K562 (cell line): ENCODE measurements around the gene ZIC2. TPM values are rescaled to one million over a fixed set of nuclear protein-coding genes. Genes with fewer than 3 reads are reported as not detected.

Experiments
- CCAR2 ChIP-seq: fragments of 200-400 bp; formaldehyde crosslinking; IDR thresholded peaks from 2 replicates; pipeline ENCODE4 v1.6.1; 2017; ENCODE audit warnings: mild to moderate bottlenecking, low read depth, low read length
- KHSRP ChIP-seq: fragments of 450-650 bp; IDR thresholded peaks from 2 replicates; pipeline ENCODE4 v1.6.1; 2017
- KLF1 ChIP-seq: fragments of 450-650 bp; IDR thresholded peaks from 2 replicates; pipeline ENCODE4 v1.6.1; 2016; ENCODE audit warnings: missing genetic modification characterization, missing compliant biosample characterization
- MEF2A ChIP-seq: IDR thresholded peaks from 2 replicates; pipeline ENCODE4 v1.6.1; 2011; ENCODE audit warnings: low read depth, mild to moderate bottlenecking, low read length, moderate library complexity; ENCODE audit not compliant: control insufficient read depth
- MEIS2 ChIP-seq: fragments of 450-650 bp; IDR thresholded peaks from 2 replicates; pipeline ENCODE4 v1.6.1; 2014; ENCODE audit warnings: mild to moderate bottlenecking; ENCODE audit not compliant: partially characterized antibody
- TCF7L2 ChIP-seq: fragments of 150-350 bp; IDR thresholded peaks from 2 replicates; pipeline ENCODE4 v1.6.1; 2016; ENCODE audit warnings: low read depth, mild to moderate bottlenecking, low read length, moderate library complexity
- ZNF583 ChIP-seq: fragments of 250-450 bp; sonication (Bioruptor Pico); IDR thresholded peaks from 2 replicates; pipeline ENCODE4 v1.4.0; 2020
- ZNF699 ChIP-seq: fragments of 250-450 bp; sonication (Bioruptor Pico); IDR thresholded peaks from 2 replicates; pipeline ENCODE4 v1.8.0; 2021; ENCODE audit warnings: mild to moderate bottlenecking, moderate library complexity; ENCODE audit not compliant: insufficient replicate concordance
- polyA plus RNA-seq, 8 experiments: library from polyadenylated mRNA; depleted of rRNA in 4 of 8; stranded (reverse) in 5 of 8; unstranded in 3 of 8; fragments of >200 nt; fragmentation: Nextera tagmentation in 2 of 8; fragmentation: Illumina TruSeq in 1 of 8; extraction: Ambion mirVana in 2 of 8; extraction: Trizol in 1 of 8; gene quantifications; 2 replicates each; pipeline versions ENCODE4 v1.2.1 to v1.2.3, GENCODE V29; 2011 to 2014; ENCODE audit warnings: inconsistent platforms in 1 of 8, missing spikeins in 1 of 8
- total RNA-seq, 7 experiments: library from RNA; depleted of rRNA in 6 of 7; stranded (reverse); fragments of >200 nt in 6 of 7; fragmentation: Illumina TruSeq in 2 of 7; extraction: Trizol in 2 of 7; gene quantifications; 2 replicates each; pipeline versions ENCODE4 v1.2.1 to v1.2.3, GENCODE V29; 2011 to 2021; ENCODE audit warnings: low replicate concordance in 1 of 7
- TF ChIP-seq, protein P1 (sequence below): fragments of 450-650 bp; formaldehyde crosslinking; IDR thresholded peaks from 2 replicates; pipeline ENCODE4 v1.4.0; 2022; ENCODE audit warnings: missing genetic modification characterization
- TF ChIP-seq, protein P2 (sequence below): fragments of 250-450 bp; sonication (Bioruptor Pico); IDR thresholded peaks from 2 replicates; pipeline ENCODE4 v1.8.0; 2021; ENCODE audit warnings: mild to moderate bottlenecking, moderate library complexity

Gene ZIC2
- total and polyA plus RNA-seq, 9 of the 15 experiments (the other 6 are each of a cell fraction or from before 2014, with no cell fraction given) = 1.8 to 18.0 (median 4.5) TPM

DNA sequence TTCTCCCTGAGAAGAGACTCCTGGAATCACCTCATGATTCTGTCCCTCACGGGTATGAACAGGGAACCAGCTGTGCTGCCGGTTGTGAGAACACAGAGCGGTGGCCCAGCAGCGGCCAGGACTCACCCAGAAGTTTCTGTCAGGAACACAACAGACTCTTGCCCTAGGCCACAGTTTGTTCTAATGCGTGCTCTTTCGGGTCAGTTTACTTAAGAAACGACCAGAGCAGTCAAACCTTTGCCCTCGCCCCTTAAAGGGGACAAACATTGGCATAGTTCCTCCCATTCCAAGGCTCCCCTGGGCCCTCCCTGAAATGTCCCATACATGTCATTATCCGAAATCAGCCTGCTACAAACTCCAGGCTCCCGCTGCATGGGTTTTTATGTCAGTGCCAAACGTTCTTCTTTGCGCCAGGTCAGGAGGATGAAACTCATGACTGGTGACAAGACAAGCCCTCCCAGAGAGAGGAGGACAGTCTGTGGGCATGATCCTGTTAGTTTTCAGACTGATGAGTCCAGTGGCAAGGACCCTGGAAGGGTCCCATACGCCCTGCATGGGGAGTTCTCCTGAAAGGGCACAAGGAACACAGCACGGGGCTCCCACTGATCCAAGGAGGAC is 28.3 kb upstream of the ZIC2 start (continued):
- TF ChIP-seq, protein P1, sequence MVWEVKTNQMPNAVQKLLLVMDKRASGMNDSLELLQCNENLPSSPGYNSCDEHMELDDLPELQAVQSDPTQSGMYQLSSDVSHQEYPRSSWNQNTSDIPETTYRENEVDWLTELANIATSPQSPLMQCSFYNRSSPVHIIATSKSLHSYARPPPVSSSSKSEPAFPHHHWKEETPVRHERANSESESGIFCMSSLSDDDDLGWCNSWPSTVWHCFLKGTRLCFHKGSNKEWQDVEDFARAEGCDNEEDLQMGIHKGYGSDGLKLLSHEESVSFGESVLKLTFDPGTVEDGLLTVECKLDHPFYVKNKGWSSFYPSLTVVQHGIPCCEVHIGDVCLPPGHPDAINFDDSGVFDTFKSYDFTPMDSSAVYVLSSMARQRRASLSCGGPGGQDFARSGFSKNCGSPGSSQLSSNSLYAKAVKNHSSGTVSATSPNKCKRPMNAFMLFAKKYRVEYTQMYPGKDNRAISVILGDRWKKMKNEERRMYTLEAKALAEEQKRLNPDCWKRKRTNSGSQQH = no peak
- TF ChIP-seq TCF7L2 (no peak), ZNF699 (CRISPR knock-in tag) (no peak), KHSRP (no peak), KLF1 (tag) (no peak), MEIS2 (no peak), CCAR2 (no peak), MEF2A (no peak), ZNF583 (CRISPR knock-in tag) (no peak)
- TF ChIP-seq, protein P2, sequence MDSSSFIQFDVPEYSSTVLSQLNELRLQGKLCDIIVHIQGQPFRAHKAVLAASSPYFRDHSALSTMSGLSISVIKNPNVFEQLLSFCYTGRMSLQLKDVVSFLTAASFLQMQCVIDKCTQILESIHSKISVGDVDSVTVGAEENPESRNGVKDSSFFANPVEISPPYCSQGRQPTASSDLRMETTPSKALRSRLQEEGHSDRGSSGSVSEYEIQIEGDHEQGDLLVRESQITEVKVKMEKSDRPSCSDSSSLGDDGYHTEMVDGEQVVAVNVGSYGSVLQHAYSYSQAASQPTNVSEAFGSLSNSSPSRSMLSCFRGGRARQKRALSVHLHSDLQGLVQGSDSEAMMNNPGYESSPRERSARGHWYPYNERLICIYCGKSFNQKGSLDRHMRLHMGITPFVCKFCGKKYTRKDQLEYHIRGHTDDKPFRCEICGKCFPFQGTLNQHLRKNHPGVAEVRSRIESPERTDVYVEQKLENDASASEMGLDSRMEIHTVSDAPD (CRISPR knock-in tag) = no peak
